ENCODE measurements around the gene HSPH1. TPM values are rescaled to one million over a fixed set of nuclear protein-coding genes. Genes with fewer than 3 reads are reported as not detected.

HSPH1 gene
- total and polyA plus RNA-seq, 2 donors (not counting 3 experiments of a cell fraction or from before 2014, with no cell fraction given): 15.8 to 124 TPM

GRCh38 chr13:31154939-31155338 is 6.8 kb downstream of the HSPH1 start:
- H3K36me3 ChIP-seq (ENCODE audit: control insufficient read depth in 2 of 2, extremely low read depth in 1 of 2, insufficient read depth in 2 of 2, low read length in 2 of 2): peaks cover 14 to 36% of the 10 kb centered on the region in 2 experiments
- no peak overlapping the region for H3K4me2 ChIP-seq (ENCODE audit: insufficient read depth, low read length)
- H3K9me3 ChIP-seq (replicated peaks; ENCODE audit: control insufficient read depth, insufficient read depth, low read length): no peaks in the 10 kb centered on the region
- H3K27ac ChIP-seq (ENCODE audit: insufficient read depth, low read depth, low read length): no peak overlapping the region
- H3K4me1 ChIP-seq (ENCODE audit: control insufficient read depth, extremely low read depth, insufficient read depth, low read length): peaks cover 12% of the 10 kb centered on the region
- no peaks in the 10 kb centered on the region for H4K20me1 ChIP-seq (replicated peaks; ENCODE audit: control insufficient read depth, extremely low read depth, insufficient read depth, low read length)
- FAIRE-seq (no peak), DNase-seq (ENCODE audit: low read depth, low spot score) (no peak)
- no peaks in the 10 kb centered on the region for H3K27me3 ChIP-seq (ENCODE audit: control insufficient read depth in 2 of 2, insufficient read depth in 2 of 2, low read length in 2 of 2)
- H2AFZ ChIP-seq (ENCODE audit: low read depth, low read length): no peak overlapping the region
- H3K9me1 ChIP-seq (replicated peaks; ENCODE audit: control insufficient read depth, extremely low read depth, insufficient read depth, low read length): no peaks in the 10 kb centered on the region
- H3K79me2 ChIP-seq (ENCODE audit: control insufficient read depth, insufficient read depth, low read length): peaks cover 42% of the 10 kb centered on the region
- no peak overlapping the region for H3K4me3 ChIP-seq (replicated peaks in 1 of 3; ENCODE audit: insufficient read depth in 1 of 3, low read depth in 1 of 3, low read length in 3 of 3)
- TF ChIP-seq CTCF (IDR thresholded peaks at IDR 0.05; ENCODE audit: extremely low read depth in 1 of 2, insufficient read depth in 1 of 2, low read depth in 1 of 2, low read length in 2 of 2) (no peak), FOS (IDR thresholded peaks at IDR 0.05; ENCODE audit: borderline replicate concordance, insufficient read depth, low read length) (no peak), POLR2AphosphoS5 (IDR thresholded peaks at IDR 0.05; ENCODE audit: insufficient read depth, low read depth, low read length) (no peak), EZH2 (IDR thresholded peaks at IDR 0.05; ENCODE audit: borderline replicate concordance, low read depth, low read length, severe bottlenecking) (no peak), MYC (IDR thresholded peaks at IDR 0.05; ENCODE audit: low read depth, low read length) (no peak), GATA2 (IDR thresholded peaks at IDR 0.05; ENCODE audit: insufficient read depth, insufficient read length, low read depth, low read length) (no peak), JUN (IDR thresholded peaks at IDR 0.05; ENCODE audit: borderline replicate concordance, insufficient read depth, insufficient read length, low read depth) (no peak), MAX (IDR thresholded peaks at IDR 0.05; ENCODE audit: insufficient read depth, insufficient read length) (no peak), POLR2A (IDR thresholded peaks at IDR 0.05; ENCODE audit: low read depth, low read length) (no peak)
- POLR2A ChIA-PET: no interaction called here
- CTCF ChIA-PET: no interaction called here
- no peak overlapping the region for H3K9ac ChIP-seq (replicated peaks; ENCODE audit: extremely low read depth, insufficient read depth, low read length)
- intact Hi-C loops (cut with micrococcal nuclease): no loop called here
- dilution Hi-C loops (cut with MboI; ENCODE audit: extremely low pct_ligation_motif_present, low sequenced_read_pairs): no loop called here
- no TSS peak for BruUV-seq (replicated peaks)

Data from endothelial cell of umbilical vein (primary cell).